GM23338 (cell line): ENCODE data around the gene HNRNPF. TPM values are rescaled to one million over a fixed set of nuclear protein-coding genes. Genes with fewer than 3 reads are reported as not detected.

Source experiments
- ATAC-seq: fragments of 200-7000 bp; cut with Tn5 transposase; 3 replicates; pipeline ENCODE4 v1.9.1; 2020
- DNase-seq: peaks from one replicate; pipeline ENCODE4 v3.0.0-alpha.2; 2015; ENCODE audit warnings: low spot score
- H2AFZ ChIP-seq: fragments of 200-600 bp; sonication (generic); 2 replicates; pipeline ENCODE4 v1.8.0; 2016; ENCODE audit warnings: antibody characterized with exemption, mild to moderate bottlenecking, moderate library complexity
- H3F3A ChIP-seq: fragments of 200-600 bp; sonication (generic); replicated peaks from 2 replicates; pipeline ENCODE4 v1.8.0; 2017; ENCODE audit warnings: antibody characterized with exemption, mixed run types, low read depth
- H3K27ac ChIP-seq: fragments of 200-600 bp; sonication (generic); 2 replicates; pipeline ENCODE4 v1.6.1; 2016; ENCODE audit warnings: low read depth
- H3K27me3 ChIP-seq: fragments of 200-600 bp; sonication (generic); 2 replicates; pipeline ENCODE4 v1.8.0; 2016; ENCODE audit warnings: mild to moderate bottlenecking, mixed run types, moderate library complexity; ENCODE audit not compliant: insufficient read depth
- H3K36me3 ChIP-seq: fragments of 200-600 bp; sonication (generic); 2 replicates; pipeline ENCODE4 v1.8.0; 2016; ENCODE audit warnings: mild to moderate bottlenecking; ENCODE audit not compliant: insufficient read depth
- H3K4me1 ChIP-seq: fragments of 200-600 bp; sonication (generic); 2 replicates; pipeline ENCODE4 v1.8.0; 2016; ENCODE audit warnings: mild to moderate bottlenecking, moderate library complexity; ENCODE audit not compliant: insufficient read depth
- H3K4me2 ChIP-seq: fragments of 200-600 bp; sonication (generic); 2 replicates; pipeline ENCODE4 v1.7.1; 2017; ENCODE audit warnings: mixed run types
- H3K4me3 ChIP-seq: fragments of 200-600 bp; sonication (generic); 2 replicates; pipeline ENCODE4 v1.6.1; 2016; ENCODE audit warnings: mixed run types
- H3K79me2 ChIP-seq: fragments of 200-600 bp; sonication (generic); replicated peaks from 2 replicates; pipeline ENCODE4 v1.8.0; 2017; ENCODE audit warnings: mild to moderate bottlenecking; ENCODE audit not compliant: insufficient read depth
- H3K9me2 ChIP-seq: fragments of 200-600 bp; sonication (generic); 2 replicates; pipeline ENCODE4 v1.8.0; 2017; ENCODE audit not compliant: insufficient read depth
- H4K20me1 ChIP-seq: fragments of 200-600 bp; sonication (generic); replicated peaks from 2 replicates; pipeline ENCODE4 v1.8.0; 2017; ENCODE audit warnings: mild to moderate bottlenecking; ENCODE audit not compliant: insufficient read depth
- H3K27ac Mint-ChIP-seq: 2 replicates; pipeline ENCODE4 v1.8.0; 2020; ENCODE audit warnings: inconsistent platforms, mild to moderate bottlenecking, moderate library complexity, mixed read lengths
- H3K27me3 Mint-ChIP-seq: 3 replicates; pipeline ENCODE4 v1.8.0; 2022; ENCODE audit warnings: low read depth, mild to moderate bottlenecking, moderate library complexity, mixed read lengths, inconsistent platforms; ENCODE audit not compliant: insufficient read depth, poor library complexity
- H3K36me3 Mint-ChIP-seq: 3 replicates; pipeline ENCODE4 v1.8.0; 2021; ENCODE audit warnings: low read depth, mild to moderate bottlenecking, inconsistent platforms, moderate library complexity, mixed read lengths
- H3K4me1 Mint-ChIP-seq: 3 replicates; pipeline ENCODE4 v1.8.0; 2020; ENCODE audit warnings: mild to moderate bottlenecking, inconsistent platforms, mixed read lengths
- H3K4me3 Mint-ChIP-seq: 3 replicates; pipeline ENCODE4 v1.8.0; 2021; ENCODE audit warnings: moderate library complexity, mild to moderate bottlenecking, inconsistent platforms, mixed read lengths
- H3K9me3 Mint-ChIP-seq: 3 replicates; pipeline ENCODE4 v1.8.0; 2020; ENCODE audit warnings: moderate library complexity, mild to moderate bottlenecking, inconsistent platforms, mixed read lengths
- CREB1 ChIP-seq: fragments of 250-450 bp; sonication (Bioruptor Pico); IDR thresholded peaks from 2 replicates; pipeline ENCODE4 v1.5.0; 2020; ENCODE audit warnings: low read depth, mild to moderate bottlenecking, moderate library complexity
- CTCF ChIP-seq, 2 experiments: fragments of 200-600 bp in 1 of 2; sonication (generic) in 1 of 2; conservative IDR thresholded peaks; 2 replicates each; pipeline versions ENCODE4 v1.5.1 to v1.6.1; 2016 to 2017; ENCODE audit warnings: antibody characterized with exemption in 2 of 2, low read depth in 2 of 2, mild to moderate bottlenecking in 2 of 2, moderate library complexity in 1 of 2
- ETS1 ChIP-seq: IDR thresholded peaks from 2 replicates; pipeline ENCODE4 v1.6.1; 2016; ENCODE audit warnings: antibody characterized with exemption
- EZH2 ChIP-seq: fragments of 200-600 bp; sonication (generic); IDR thresholded peaks from one replicate; pipeline ENCODE4 v1.8.0; 2017; ENCODE audit warnings: antibody characterized with exemption, mild to moderate bottlenecking, low read depth; ENCODE audit not compliant: unreplicated experiment
- JUNB ChIP-seq: IDR thresholded peaks from one replicate; pipeline ENCODE4 v1.6.1; 2016; ENCODE audit warnings: antibody characterized with exemption; ENCODE audit not compliant: unreplicated experiment
- REST ChIP-seq: IDR thresholded peaks from one replicate; pipeline ENCODE4 v1.6.1; 2018; ENCODE audit warnings: antibody characterized with exemption; ENCODE audit not compliant: unreplicated experiment
- ZNF331 ChIP-seq: fragments of 250-450 bp; sonication (Bioruptor Pico); IDR thresholded peaks from 2 replicates; pipeline ENCODE4 v1.5.0; 2020; ENCODE audit warnings: low read depth, mild to moderate bottlenecking, moderate library complexity
- polyA plus RNA-seq: library from polyadenylated mRNA; unstranded; fragments of >200 nt; fragmentation: Nextera tagmentation; extraction: Ambion mirVana; gene quantifications from 2 replicates; pipeline ENCODE4 v1.2.1, GENCODE V29; 2016
- total RNA-seq: library from RNA; depleted of rRNA; stranded (reverse); fragments of >200 nt; shearing (Covaris generic); gene quantifications from 2 replicates; pipeline ENCODE4 v1.2.3, GENCODE V29; 2014

Gene HNRNPF
- total and polyA plus RNA-seq, 2 experiments from 2014 or later, result 210 to 378 TPM

GRCh38 chr10:43380610-43381222, 28.3 kb downstream of the HNRNPF start:
- Histone ChIP-seq H3K9me2 (no peaks in the 10 kb centered on the region), H3K4me2 (no peak overlapping the region), H4K20me1 (peaks cover 4% of the 10 kb centered on the region; the same call in 1 of the 2 replicates), H3K4me3 (no peak overlapping the region), H3F3A (peaks cover 10% of the 10 kb centered on the region), H2AFZ (no peak overlapping the region), H3K79me2 (no peaks in the 10 kb centered on the region), H3K27ac (no peak overlapping the region), H3K4me1 (no peaks in the 10 kb centered on the region; the same call in 1 of the 2 replicates), H3K36me3 (peaks cover 4% of the 10 kb centered on the region), H3K27me3 (no peaks in the 10 kb centered on the region)
- H3K36me3 Mint-ChIP-seq, result peaks cover 4% of the 10 kb centered on the region; the same call in 2 of the 3 replicates
- H3K4me1 Mint-ChIP-seq, result peaks cover 19% of the 10 kb centered on the region
- no peak overlapping the region for H3K27ac Mint-ChIP-seq
- TF ChIP-seq EZH2 (no peak), ETS1 (no peak), JUNB (no peak), CREB1 (CRISPR knock-in tag) (no peak), REST (no peak), CTCF (conservative IDR thresholded peaks at IDR 0.05; ENCODE audit: low read depth in 2 of 2) (0 out of 4 replicates have a peak, but pooled peaks of 1 of the 2 experiments have one; percentile 8)
- no peak for ATAC-seq
- no peaks in the 10 kb centered on the region; the same call in 2 of the 3 replicates for H3K9me3 Mint-ChIP-seq
- no peak for DNase-seq
- H3K4me3 Mint-ChIP-seq, result no peak overlapping the region
- peaks cover 17% of the 10 kb centered on the region for H3K27me3 Mint-ChIP-seq

GRCh38 chr10:43377424-43377883, 31.5 kb downstream of the HNRNPF start:
- no peak overlapping the region for H3K4me2 ChIP-seq
- H3K79me2 ChIP-seq, result no peaks in the 10 kb centered on the region
- ATAC-seq (peak; percentile 94), DNase-seq (peak; percentile 89)
- Mint-ChIP-seq H3K27me3 (peaks cover 19% of the 10 kb centered on the region), H3K9me3 (no peaks in the 10 kb centered on the region), H3K4me1 (peaks cover 31% of the 10 kb centered on the region), H3K4me3 (no peak overlapping the region), H3K36me3 (no peaks in the 10 kb centered on the region), H3K27ac (no peak overlapping the region)
- H3K27ac ChIP-seq, result no peak overlapping the region
- no peaks in the 10 kb centered on the region for H3K36me3 ChIP-seq
- no peaks in the 10 kb centered on the region for H3K27me3 ChIP-seq
- no peaks in the 10 kb centered on the region for H3F3A ChIP-seq
- H3K4me1 ChIP-seq, result no peaks in the 10 kb centered on the region; the same call in 1 of the 2 replicates
- no peak overlapping the region for H3K4me3 ChIP-seq
- no peaks in the 10 kb centered on the region for H4K20me1 ChIP-seq
- H3K9me2 ChIP-seq, result no peaks in the 10 kb centered on the region
- peak overlapping the region; percentile 93 for H2AFZ ChIP-seq
- TF ChIP-seq ZNF331 (CRISPR knock-in tag), result no peak
- TF ChIP-seq ETS1, result no peak
